Brain microvascular endothelial cell (primary cell): Measurements from ENCODE around the gene RPRD1B.
A peak's percentile ranks its signal among the peaks of the same experiment; 100 is the strongest.
"Not testable (repeated sequence)": the region's sequence is repeated elsewhere in the genome, so short reads cannot be mapped to it uniquely, and the experiment has no call there.

Experiments
- DNase-seq: peaks from one replicate; pipeline ENCODE4 v3.0.0-alpha.2; 2020
- H3K27ac ChIP-seq: fragments of 250-450 bp; sonication (Bioruptor Pico); 2 replicates; pipeline ENCODE4 v1.5.1; 2020; ENCODE audit warnings: mild to moderate bottlenecking, moderate library complexity
- H3K27me3 ChIP-seq: fragments of 250-450 bp; sonication (Bioruptor Pico); replicated peaks from 2 replicates; pipeline ENCODE4 v1.5.1; 2020; ENCODE audit warnings: mild to moderate bottlenecking
- H3K36me3 ChIP-seq: fragments of 250-450 bp; sonication (Bioruptor Pico); replicated peaks from 2 replicates; pipeline ENCODE4 v1.5.1; 2020; ENCODE audit warnings: mild to moderate bottlenecking
- H3K4me3 ChIP-seq: 2 replicates; pipeline ENCODE4 v1.5.1; 2011; ENCODE audit warnings: low read depth, mild to moderate bottlenecking, control low read depth, low read length, moderate library complexity
- in situ Hi-C: cut with HindIII; loops from 2 replicates; pipeline ENCODE4 v1.10.0; 2017; ENCODE audit warnings: low sequenced_read_pairs, low pct_ligation_motif_present
- TF ChIP-seq, protein P1 (sequence below): IDR thresholded peaks from 2 replicates; pipeline ENCODE4 v1.5.1; 2011; ENCODE audit warnings: low read depth, mild to moderate bottlenecking, moderate library complexity, low read length, control low read depth, inconsistent platforms; ENCODE audit errors: missing control alignments

RPRD1B gene

DNA sequence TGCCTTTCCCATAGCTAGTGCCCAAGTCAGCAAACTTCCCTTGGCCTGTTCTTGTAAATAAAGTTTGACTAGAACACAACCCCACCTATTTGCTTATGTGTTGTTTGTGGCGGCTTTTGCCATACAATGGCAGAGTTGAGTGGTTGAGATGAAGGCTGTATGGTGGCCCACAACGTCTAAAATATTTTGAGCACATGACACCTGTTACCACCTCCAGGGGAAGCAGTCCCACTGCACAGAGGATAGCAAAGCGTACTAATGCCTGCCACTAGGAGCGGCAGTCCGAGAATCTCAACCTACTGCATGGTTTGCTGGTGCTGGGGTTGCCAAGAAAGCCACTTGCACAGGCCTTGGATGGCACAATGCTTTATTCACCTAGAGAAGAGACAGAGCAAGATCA, 72.9 kb downstream of the RPRD1B start:
- Histone ChIP-seq H3K36me3 (no peaks in the 10 kb centered on the region), H3K27ac (no peak overlapping the region), H3K4me3 (no peak overlapping the region), H3K27me3 (no peaks in the 10 kb centered on the region)
- TF ChIP-seq, protein P1, sequence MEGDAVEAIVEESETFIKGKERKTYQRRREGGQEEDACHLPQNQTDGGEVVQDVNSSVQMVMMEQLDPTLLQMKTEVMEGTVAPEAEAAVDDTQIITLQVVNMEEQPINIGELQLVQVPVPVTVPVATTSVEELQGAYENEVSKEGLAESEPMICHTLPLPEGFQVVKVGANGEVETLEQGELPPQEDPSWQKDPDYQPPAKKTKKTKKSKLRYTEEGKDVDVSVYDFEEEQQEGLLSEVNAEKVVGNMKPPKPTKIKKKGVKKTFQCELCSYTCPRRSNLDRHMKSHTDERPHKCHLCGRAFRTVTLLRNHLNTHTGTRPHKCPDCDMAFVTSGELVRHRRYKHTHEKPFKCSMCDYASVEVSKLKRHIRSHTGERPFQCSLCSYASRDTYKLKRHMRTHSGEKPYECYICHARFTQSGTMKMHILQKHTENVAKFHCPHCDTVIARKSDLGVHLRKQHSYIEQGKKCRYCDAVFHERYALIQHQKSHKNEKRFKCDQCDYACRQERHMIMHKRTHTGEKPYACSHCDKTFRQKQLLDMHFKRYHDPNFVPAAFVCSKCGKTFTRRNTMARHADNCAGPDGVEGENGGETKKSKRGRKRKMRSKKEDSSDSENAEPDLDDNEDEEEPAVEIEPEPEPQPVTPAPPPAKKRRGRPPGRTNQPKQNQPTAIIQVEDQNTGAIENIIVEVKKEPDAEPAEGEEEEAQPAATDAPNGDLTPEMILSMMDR: no peak
- in situ Hi-C loops: no loop called here
- no peak for DNase-seq

DNA sequence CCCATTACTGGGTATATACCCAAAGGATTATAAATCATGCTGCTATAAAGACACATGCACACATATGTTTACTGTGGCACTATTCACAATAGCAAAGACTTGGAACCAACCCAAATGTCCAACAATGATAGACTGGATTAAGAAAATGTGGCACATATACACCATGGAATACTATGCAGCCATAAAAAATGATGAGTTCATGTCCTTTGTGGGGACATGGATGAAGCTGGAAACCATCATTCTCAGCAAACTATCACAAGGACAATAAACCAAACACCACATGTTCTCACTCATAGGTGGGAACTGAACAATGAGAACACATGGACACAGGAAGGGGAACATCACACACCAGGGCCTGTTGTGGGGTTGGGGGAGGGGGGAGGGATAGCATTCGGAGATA, 73.8 kb downstream of the RPRD1B start:
- H3K27ac ChIP-seq, H3K36me3 ChIP-seq, in situ Hi-C loops, H3K4me3 ChIP-seq, H3K27me3 ChIP-seq, DNase-seq: not testable (repeated sequence)

DNA sequence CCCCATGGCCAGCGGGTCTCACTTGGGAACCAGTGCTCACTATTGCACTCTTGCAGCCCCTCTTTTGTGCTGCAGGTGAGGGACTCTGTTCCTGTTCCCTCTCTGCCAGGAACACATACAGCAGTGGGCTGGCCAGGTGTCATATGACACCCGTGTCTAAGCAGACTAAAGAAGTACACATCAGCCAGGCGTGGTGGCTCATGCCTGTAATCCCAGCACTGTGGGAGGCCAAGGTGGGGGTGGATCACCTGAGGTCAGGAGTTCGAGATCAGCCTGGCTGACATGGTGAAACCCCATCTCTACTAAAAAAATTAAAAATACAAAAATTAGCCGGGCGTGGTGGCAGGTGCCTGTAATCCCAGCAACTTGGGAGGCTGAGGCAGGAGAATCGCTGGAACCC, 74.4 kb downstream of the RPRD1B start:
- H3K4me3 ChIP-seq, H3K27me3 ChIP-seq, in situ Hi-C loops, H3K27ac ChIP-seq, DNase-seq, H3K36me3 ChIP-seq: not testable (repeated sequence)

DNA sequence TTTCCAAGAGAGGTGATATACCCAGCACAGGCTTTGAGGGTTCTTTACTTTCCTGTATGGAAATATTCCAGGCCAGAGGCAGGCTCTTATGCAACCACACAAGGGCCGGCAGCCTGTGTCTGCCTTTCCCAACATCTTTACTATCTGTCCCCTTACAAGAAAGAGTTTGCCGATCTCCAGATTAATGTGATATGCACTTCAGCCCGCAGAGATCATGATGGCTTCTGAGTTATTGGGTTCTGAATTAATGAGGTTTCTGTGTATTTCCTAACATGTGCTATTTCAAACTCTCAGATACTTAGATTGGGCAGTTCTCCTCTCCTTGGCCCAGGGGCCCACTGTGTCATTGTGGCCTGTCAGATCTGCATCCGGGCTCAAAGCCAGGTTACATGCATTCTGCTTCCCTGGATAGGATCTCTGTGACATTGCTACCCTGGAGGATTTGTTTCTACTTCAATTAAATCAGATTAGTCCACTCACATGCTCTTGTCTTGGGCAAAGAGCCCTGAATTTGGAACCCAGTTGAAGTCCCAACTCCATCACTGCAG, 75.0 kb downstream of the RPRD1B start:
- DNase-seq: no peak
- H3K36me3 ChIP-seq: no peaks in the 10 kb centered on the region
- no peaks in the 10 kb centered on the region for H3K27me3 ChIP-seq

DNA sequence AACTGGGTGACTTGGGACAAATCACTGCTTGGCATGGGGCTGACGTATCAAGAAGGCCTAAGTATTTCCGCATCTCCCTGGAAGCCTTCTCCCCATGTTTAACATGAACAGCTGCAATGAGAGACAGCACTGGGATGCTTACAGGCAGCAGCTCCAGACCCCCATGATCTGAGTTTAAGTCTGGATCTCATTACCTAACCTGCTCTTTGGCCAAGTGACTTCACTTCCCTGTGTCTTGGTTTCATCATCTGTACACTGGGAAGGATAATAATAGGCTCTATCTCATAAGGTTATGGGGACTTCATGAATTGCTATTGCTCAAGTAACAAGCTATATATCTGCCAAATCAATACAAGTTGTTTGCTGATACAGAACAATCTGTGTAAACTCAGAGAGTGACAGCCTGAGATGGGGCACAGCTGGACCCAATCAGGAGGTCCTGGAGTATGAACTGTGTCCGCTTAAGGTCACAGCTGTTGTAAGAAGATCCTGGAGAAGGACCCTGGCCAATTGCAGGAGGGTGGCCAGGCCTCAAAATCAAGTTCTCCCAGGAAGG, 75.5 kb downstream of the RPRD1B start:
- TF ChIP-seq, protein P1: no peak
- in situ Hi-C loops: no loop called here
- no peak overlapping the region for H3K4me3 ChIP-seq
- peak overlapping the region; percentile 82 for H3K27ac ChIP-seq
- H3K36me3 ChIP-seq: no peaks in the 10 kb centered on the region
- no peaks in the 10 kb centered on the region for H3K27me3 ChIP-seq
- no peak for DNase-seq

More for the DNA sequence above, 75.0 kb downstream of the RPRD1B start:
- peak overlapping the region; percentile 82 for H3K27ac ChIP-seq
- no peak overlapping the region for H3K4me3 ChIP-seq
- in situ Hi-C loops: no loop called here
- TF ChIP-seq, protein P1: no peak

DNA sequence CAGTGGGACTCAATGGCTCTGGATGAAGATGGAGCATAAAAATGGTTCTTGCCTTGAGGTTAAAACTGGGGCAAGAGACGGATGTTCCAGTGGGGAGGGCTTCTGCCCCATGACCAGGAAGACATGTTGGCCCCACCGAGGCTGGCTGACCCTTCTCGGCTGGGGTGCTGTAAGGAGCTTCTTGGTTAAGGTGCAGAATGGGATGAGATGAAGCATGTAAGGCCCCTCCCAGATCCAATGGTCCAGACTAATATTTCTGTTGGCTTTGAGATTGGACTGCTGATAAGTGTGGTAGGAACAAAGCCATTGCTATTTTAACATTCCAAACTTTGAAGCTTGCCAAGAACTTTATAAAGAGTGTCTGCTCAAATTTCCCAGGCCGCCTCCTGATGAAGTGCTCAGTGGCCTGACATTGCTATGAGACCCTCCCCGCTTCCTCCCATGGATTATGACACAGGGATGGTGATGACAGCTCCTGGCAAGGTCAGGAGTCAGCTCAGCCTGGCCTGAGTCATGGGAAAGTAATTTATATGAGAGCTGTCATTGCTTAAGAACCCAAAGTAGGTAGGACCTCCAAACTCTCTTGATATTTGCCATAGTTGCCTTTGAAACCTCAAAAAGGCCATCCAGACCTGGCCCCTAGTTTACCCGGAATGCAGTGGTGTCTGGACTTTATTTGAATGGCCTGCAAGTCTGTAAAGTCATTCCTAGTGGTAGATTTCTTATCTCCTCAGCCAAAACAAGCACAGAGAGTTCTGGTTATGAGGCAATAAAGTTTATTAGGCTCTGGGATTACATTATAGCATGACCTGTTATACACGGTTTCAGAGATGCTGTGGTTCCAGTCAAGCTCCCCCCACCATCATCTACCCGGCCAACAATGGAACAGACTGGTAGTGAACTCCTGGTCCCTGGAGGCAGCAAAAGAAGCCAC, 76.3 kb downstream of the RPRD1B start:
- no peaks in the 10 kb centered on the region for H3K27me3 ChIP-seq
- H3K36me3 ChIP-seq: no peaks in the 10 kb centered on the region
- H3K4me3 ChIP-seq: no peak overlapping the region
- H3K27ac ChIP-seq: peak overlapping the region; percentile 82
- peak; percentile 99 for DNase-seq
- in situ Hi-C loops: no loop called here
- TF ChIP-seq, protein P1: no peak
